Thyroid gland (tissue), 4 donors: ENCODE measurements around the gene SH3TC2.

Experiments used
- CTCF ChIP-seq, 6 experiments: fragments of 200-600 bp in 3 of 6; fragments of 450-650 bp in 3 of 6; sonication (generic) in 3 of 6; IDR thresholded peaks; one replicate each; pipeline ENCODE4 v1.5.1; 2016 to 2019; ENCODE audit warnings: antibody characterized with exemption in 6 of 6, mild to moderate bottlenecking in 2 of 6, inconsistent platforms in 1 of 6, moderate library complexity in 1 of 6
- POLR2A ChIP-seq, 2 donors: fragments of 450-650 bp; IDR thresholded peaks; one replicate each; pipeline ENCODE4 v1.6.1; 2017; ENCODE audit warnings: antibody characterized with exemption in 2 of 2, mild to moderate bottlenecking in 2 of 2, moderate library complexity in 1 of 2

DNA sequence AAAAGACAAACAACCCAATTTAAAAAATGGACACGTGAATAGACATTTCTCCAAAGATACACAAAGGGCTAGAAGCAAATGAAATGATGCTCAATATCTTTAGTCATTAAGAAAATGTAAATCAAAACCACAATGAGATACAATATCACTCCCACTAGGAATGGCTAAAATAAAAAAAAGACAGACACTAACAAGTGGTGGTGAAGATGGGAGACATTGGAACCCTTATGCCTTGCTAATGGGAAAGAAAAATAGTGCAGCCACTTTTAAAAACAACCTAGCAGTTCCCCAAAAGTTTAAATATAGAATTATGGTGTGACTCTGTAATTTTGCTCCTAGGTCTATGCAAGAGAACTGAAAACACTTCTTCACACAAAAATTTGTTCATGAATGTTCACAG, 40.7 kb downstream of the SH3TC2 start:
- TF ChIP-seq CTCF (IDR thresholded peaks at IDR 0.05) (no peak), POLR2A (IDR thresholded peaks at IDR 0.05) (no peak)
